GM19452 (cell line): Measurements from ENCODE around the gene CCL1.

Experiments
- ATAC-seq: cut with Tn5 transposase; IDR thresholded peaks from one replicate; pipeline ENCODE4 v1.9.1; 2021; ENCODE audit not compliant: unreplicated experiment

Gene CCL1

GRCh38 chr17:34383216-34383615, 20.2 kb upstream of the CCL1 start:
- no peak for ATAC-seq

- no peak for ATAC-seq
Measured at GRCh38 chr17:34382621-34383124, 19.6 kb upstream of the CCL1 start.

GRCh38 chr17:34379868-34380267, 16.8 kb upstream of the CCL1 start:
- ATAC-seq, result no peak

GRCh38 chr17:34378664-34379101, 15.7 kb upstream of the CCL1 start:
- ATAC-seq, result peak; percentile 59

- no peak for ATAC-seq
Measured at GRCh38 chr17:34377078-34377823, 14.2 kb upstream of the CCL1 start.

GRCh38 chr17:34375426-34375997, 12.5 kb upstream of the CCL1 start:
- ATAC-seq, result no peak

- ATAC-seq, result no peak
Measured at GRCh38 chr17:34374457-34374856, 11.4 kb upstream of the CCL1 start.

GRCh38 chr17:34371405-34372100, 8.5 kb upstream of the CCL1 start:
- no peak for ATAC-seq

- no peak for ATAC-seq
Measured at GRCh38 chr17:34370997-34371395, 8.0 kb upstream of the CCL1 start.

- ATAC-seq, result no peak
Measured at GRCh38 chr17:34370376-34370996, 7.5 kb upstream of the CCL1 start.

- no peak for ATAC-seq
Measured at GRCh38 chr17:34369571-34369970, 6.5 kb upstream of the CCL1 start.

- ATAC-seq, result no peak
Measured at GRCh38 chr17:34368946-34369500, 6.0 kb upstream of the CCL1 start.

- no peak for ATAC-seq
Measured at GRCh38 chr17:34368196-34368945, 5.3 kb upstream of the CCL1 start.

- no peak for ATAC-seq
Measured at GRCh38 chr17:34367486-34368195, 4.6 kb upstream of the CCL1 start.

GRCh38 chr17:34366529-34367107, 3.6 kb upstream of the CCL1 start:
- no peak for ATAC-seq

GRCh38 chr17:34366010-34366409, 3.0 kb upstream of the CCL1 start:
- no peak for ATAC-seq

GRCh38 chr17:34365340-34365739, 2.3 kb upstream of the CCL1 start:
- no peak for ATAC-seq

GRCh38 chr17:34364751-34365150, 1.7 kb upstream of the CCL1 start:
- no peak for ATAC-seq

- peak; percentile 69 for ATAC-seq
Measured at GRCh38 chr17:34361478-34362061, 1.5 kb downstream of the CCL1 start.
